ENCODE results near the gene BRD4.

DNA sequence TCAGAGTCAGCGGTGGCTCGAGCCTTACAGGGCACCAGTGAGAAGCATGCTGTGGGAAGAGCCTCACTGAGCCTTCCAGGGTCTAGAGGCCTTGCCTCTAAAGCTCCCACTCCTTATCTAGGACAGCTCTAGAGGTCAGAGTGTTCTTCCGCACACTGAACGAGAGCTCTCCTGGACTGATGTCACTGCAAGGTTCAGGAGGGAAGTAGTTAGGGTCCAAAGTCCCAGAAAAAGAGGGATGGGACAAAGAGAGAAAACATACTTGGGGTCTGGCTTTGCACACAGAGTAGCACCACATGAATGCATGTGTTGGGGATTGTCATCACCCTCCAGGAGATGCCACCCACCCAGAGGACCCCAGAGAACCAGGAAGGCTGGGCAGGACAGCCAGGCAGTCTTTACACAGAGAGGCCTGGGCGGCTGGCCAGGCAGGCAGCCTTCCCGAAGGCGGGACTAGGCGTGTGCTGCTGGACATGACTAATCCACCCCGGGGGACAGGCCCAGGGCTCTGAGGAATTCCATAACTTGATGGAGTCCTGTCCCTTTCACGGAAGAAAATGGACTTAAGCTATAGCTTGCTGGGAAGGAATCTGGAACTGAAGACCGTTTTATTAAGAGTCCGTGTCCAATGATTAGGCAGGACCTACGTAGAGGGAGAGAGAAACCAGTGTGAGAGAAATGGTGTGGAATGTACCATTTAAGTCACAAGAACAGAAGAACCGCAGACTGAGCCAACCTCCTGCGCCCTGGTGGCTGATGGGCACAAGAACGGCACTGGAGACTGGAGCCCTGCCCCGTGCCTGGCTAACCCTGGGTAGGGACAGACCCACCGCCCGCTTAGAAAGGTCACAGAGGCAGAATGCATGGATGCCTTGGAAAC lies 83.5 kb downstream of the BRD4 start:
- no peak for TF ChIP-seq POLR2A (IDR thresholded peaks at IDR 0.05)
- TF ChIP-seq, protein P1, sequence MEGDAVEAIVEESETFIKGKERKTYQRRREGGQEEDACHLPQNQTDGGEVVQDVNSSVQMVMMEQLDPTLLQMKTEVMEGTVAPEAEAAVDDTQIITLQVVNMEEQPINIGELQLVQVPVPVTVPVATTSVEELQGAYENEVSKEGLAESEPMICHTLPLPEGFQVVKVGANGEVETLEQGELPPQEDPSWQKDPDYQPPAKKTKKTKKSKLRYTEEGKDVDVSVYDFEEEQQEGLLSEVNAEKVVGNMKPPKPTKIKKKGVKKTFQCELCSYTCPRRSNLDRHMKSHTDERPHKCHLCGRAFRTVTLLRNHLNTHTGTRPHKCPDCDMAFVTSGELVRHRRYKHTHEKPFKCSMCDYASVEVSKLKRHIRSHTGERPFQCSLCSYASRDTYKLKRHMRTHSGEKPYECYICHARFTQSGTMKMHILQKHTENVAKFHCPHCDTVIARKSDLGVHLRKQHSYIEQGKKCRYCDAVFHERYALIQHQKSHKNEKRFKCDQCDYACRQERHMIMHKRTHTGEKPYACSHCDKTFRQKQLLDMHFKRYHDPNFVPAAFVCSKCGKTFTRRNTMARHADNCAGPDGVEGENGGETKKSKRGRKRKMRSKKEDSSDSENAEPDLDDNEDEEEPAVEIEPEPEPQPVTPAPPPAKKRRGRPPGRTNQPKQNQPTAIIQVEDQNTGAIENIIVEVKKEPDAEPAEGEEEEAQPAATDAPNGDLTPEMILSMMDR (IDR thresholded peaks at IDR 0.05), result no peak

Data from suprapubic skin (tissue), 3 donors.